OCI-LY7 (cell line): ENCODE results near the gene ERC1. TPM values are rescaled to one million over a fixed set of nuclear protein-coding genes. Genes with fewer than 3 reads are reported as not detected.

ENCODE experiments used
- BruUV-seq: library from RNA; stranded (reverse); fragments of 400-500 nt; replicated peaks from 2 replicates; lab custom pipeline; 2021; lab: Mats Ljungman, UMichigan
- CTCF ChIA-PET: fragments of 300-600 bp; sonication (Branson Sonifier 250); formaldehyde crosslinking; loops from one replicate; lab custom pipeline; 2022; ENCODE audit warnings: antibody characterized with exemption; ENCODE audit not compliant: unreplicated experiment; lab: Charles Lee
- POLR2A ChIA-PET: fragments of 300-600 bp; sonication (Branson Sonifier 250); formaldehyde crosslinking; loops from one replicate; lab custom pipeline; 2022; ENCODE audit warnings: antibody characterized with exemption; lab: Charles Lee
- DNase-seq: peaks from one replicate; pipeline ENCODE4 v3.0.0-alpha.2; 2015; ENCODE audit warnings: low spot score
- H2AFZ ChIP-seq: fragments of 200-600 bp; sonication (generic), shearing (Covaris generic); 2 replicates; pipeline ENCODE4 v1.6.1; 2014; ENCODE audit warnings: mild to moderate bottlenecking, antibody characterized with exemption, low read length, moderate library complexity
- H3K27ac ChIP-seq: fragments of 200-600 bp; sonication (generic); 2 replicates; pipeline ENCODE4 v1.5.1; 2014; ENCODE audit warnings: mixed run types, low read depth, mild to moderate bottlenecking, moderate library complexity, low read length, inconsistent platforms; ENCODE audit not compliant: poor library complexity, severe bottlenecking
- H3K36me3 ChIP-seq: fragments of 200-600 bp; sonication (generic); 2 replicates; pipeline ENCODE4 v1.6.1; 2014; ENCODE audit warnings: mild to moderate bottlenecking, antibody characterized with exemption, low read length, moderate library complexity, mixed read lengths; ENCODE audit not compliant: insufficient read depth
- H3K4me1 ChIP-seq: fragments of 200-600 bp; sonication (generic); 2 replicates; pipeline ENCODE4 v1.5.1; 2014; ENCODE audit warnings: mild to moderate bottlenecking, low read length; ENCODE audit not compliant: insufficient read depth, poor library complexity, severe bottlenecking
- H3K4me2 ChIP-seq: fragments of 200-600 bp; sonication (generic); 2 replicates; pipeline ENCODE4 v1.6.1; 2014; ENCODE audit warnings: mild to moderate bottlenecking, low read length
- H3K4me3 ChIP-seq: fragments of 200-600 bp; sonication (generic); 2 replicates; pipeline ENCODE4 v1.5.1; 2014; ENCODE audit warnings: mild to moderate bottlenecking, low read depth, low read length; ENCODE audit not compliant: poor library complexity, severe bottlenecking
- H3K79me2 ChIP-seq: fragments of 200-600 bp; sonication (generic); 2 replicates; pipeline ENCODE4 v1.6.1; 2016; ENCODE audit warnings: low read depth, mild to moderate bottlenecking, low read length, moderate library complexity, mixed read lengths; ENCODE audit not compliant: insufficient read depth
- H3K9me2 ChIP-seq: fragments of 200-600 bp; sonication (generic); 2 replicates; pipeline ENCODE4 v1.6.1; 2016; ENCODE audit warnings: mild to moderate bottlenecking, low read length, mixed read lengths; ENCODE audit not compliant: insufficient read depth
- H3K9me3 ChIP-seq: fragments of 200-600 bp; sonication (generic); 2 replicates; pipeline ENCODE4 v1.6.1; 2014; ENCODE audit warnings: mild to moderate bottlenecking, mixed run types, low read length, mixed read lengths
- H4K20me1 ChIP-seq: fragments of 200-600 bp; sonication (generic); 2 replicates; pipeline ENCODE4 v1.6.1; 2014; ENCODE audit warnings: mild to moderate bottlenecking, antibody characterized with exemption, low read length, moderate library complexity, mixed read lengths; ENCODE audit not compliant: insufficient read depth
- EZH2phosphoT487 ChIP-seq: fragments of 200-600 bp; sonication (generic); IDR thresholded peaks from 2 replicates; pipeline ENCODE4 v1.6.1; 2018; ENCODE audit warnings: low read depth, borderline replicate concordance, mild to moderate bottlenecking, mixed run types, antibody characterized with exemption, low read length, moderate library complexity, mixed read lengths
- intact Hi-C: fragments of 100-400 bp; cut with micrococcal nuclease; formaldehyde crosslinking; loops from one replicate; pipeline ENCODE4 v1.10.0; 2022; ENCODE audit not compliant: unreplicated experiment
- total RNA-seq, 2 experiments: library from RNA; depleted of rRNA in 1 of 2; stranded (reverse); fragments of >200 nt in 1 of 2; shearing (Covaris generic) in 1 of 2; gene quantifications; 2 replicates each; pipeline ENCODE4 v1.2.3, GENCODE V29; 2014 to 2022
- TF ChIP-seq, protein P1 (sequence below): fragments of 200-600 bp; sonication (generic); conservative IDR thresholded peaks from 2 replicates; pipeline ENCODE4 v1.5.1; 2014; ENCODE audit warnings: mild to moderate bottlenecking, antibody characterized with exemption, low read length, moderate library complexity, mixed read lengths

ERC1 gene
- total RNA-seq, 2 experiments from 2014 or later, result 26.9 to 86.9 TPM

- no TSS peak for BruUV-seq
- Histone ChIP-seq H3K4me2 (no peak overlapping the region), H3K4me1 (peaks cover 5% of the 10 kb centered on the region), H2AFZ (no peak overlapping the region), H4K20me1 (no peaks in the 10 kb centered on the region), H3K9me2 (no peaks in the 10 kb centered on the region), H3K27ac (no peak overlapping the region), H3K79me2 (no peaks in the 10 kb centered on the region), H3K4me3 (no peak overlapping the region), H3K9me3 (no peaks in the 10 kb centered on the region), H3K36me3 (0 out of 2 replicates have a peak, but pooled peaks cover 6% of the 10 kb centered on the region)
- intact Hi-C loops, result no loop called here
- ChIA-PET CTCF (no interaction called here), POLR2A (no interaction called here)
- TF ChIP-seq EZH2phosphoT487, result no peak
- TF ChIP-seq, protein P1, sequence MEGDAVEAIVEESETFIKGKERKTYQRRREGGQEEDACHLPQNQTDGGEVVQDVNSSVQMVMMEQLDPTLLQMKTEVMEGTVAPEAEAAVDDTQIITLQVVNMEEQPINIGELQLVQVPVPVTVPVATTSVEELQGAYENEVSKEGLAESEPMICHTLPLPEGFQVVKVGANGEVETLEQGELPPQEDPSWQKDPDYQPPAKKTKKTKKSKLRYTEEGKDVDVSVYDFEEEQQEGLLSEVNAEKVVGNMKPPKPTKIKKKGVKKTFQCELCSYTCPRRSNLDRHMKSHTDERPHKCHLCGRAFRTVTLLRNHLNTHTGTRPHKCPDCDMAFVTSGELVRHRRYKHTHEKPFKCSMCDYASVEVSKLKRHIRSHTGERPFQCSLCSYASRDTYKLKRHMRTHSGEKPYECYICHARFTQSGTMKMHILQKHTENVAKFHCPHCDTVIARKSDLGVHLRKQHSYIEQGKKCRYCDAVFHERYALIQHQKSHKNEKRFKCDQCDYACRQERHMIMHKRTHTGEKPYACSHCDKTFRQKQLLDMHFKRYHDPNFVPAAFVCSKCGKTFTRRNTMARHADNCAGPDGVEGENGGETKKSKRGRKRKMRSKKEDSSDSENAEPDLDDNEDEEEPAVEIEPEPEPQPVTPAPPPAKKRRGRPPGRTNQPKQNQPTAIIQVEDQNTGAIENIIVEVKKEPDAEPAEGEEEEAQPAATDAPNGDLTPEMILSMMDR, result no peak
- DNase-seq, result no peak
Observed at GRCh38 chr12:1470051-1470450, 479.0 kb downstream of the ERC1 start.

GRCh38 chr12:1471224-1471623 lies 480.2 kb downstream of the ERC1 start:
- BruUV-seq, result no TSS peak
- no peak for TF ChIP-seq EZH2phosphoT487
- CTCF ChIA-PET, result no interaction called here
- Histone ChIP-seq H3K4me3 (no peak overlapping the region), H3K27ac (no peak overlapping the region), H3K4me1 (no peaks in the 10 kb centered on the region), H3K36me3 (no peaks in the 10 kb centered on the region), H2AFZ (no peak overlapping the region), H3K79me2 (no peaks in the 10 kb centered on the region), H4K20me1 (no peaks in the 10 kb centered on the region), H3K4me2 (no peak overlapping the region), H3K9me3 (no peaks in the 10 kb centered on the region), H3K9me2 (no peaks in the 10 kb centered on the region)
- DNase-seq, result no peak
- intact Hi-C loops, result no loop called here
- POLR2A ChIA-PET, result interaction anchor here (0.6 kb wide), 1 partner anchor 230 kb away, joined by 3 read pairs; no protein-coding TSS in a partner anchor

DNA sequence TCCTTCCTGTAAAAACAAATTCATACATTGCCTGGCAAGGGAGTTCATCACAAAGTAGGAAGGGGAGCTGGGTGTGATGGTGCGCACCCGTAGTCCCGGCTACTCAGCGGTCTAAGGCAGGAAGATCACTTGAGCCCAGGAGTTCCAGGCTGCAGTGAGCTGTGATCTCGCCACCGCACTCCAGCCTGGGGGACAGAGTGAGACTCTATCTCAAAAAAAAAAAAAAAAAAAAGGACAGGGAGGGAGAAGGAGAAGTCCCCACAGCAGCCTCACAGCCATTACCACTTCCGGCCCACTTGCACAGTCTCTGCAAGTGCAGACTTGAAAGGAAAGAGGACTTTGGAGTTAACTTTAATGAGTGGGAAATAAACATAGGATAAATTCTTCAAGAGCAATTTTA lies 482.4 kb downstream of the ERC1 start:
- no peaks in the 10 kb centered on the region for H3K9me2 ChIP-seq

More for the DNA sequence above, 482.4 kb downstream of the ERC1 start:
- no peak for DNase-seq
- ChIA-PET CTCF (no interaction called here), POLR2A (interaction anchor here (0.6 kb wide), 1 partner anchor 117 kb away, joined by 4 read pairs; no protein-coding TSS in a partner anchor)
- H3K9me3 ChIP-seq, result no peaks in the 10 kb centered on the region
- no peaks in the 10 kb centered on the region for H4K20me1 ChIP-seq
- no peak overlapping the region for H3K4me3 ChIP-seq
- BruUV-seq, result no TSS peak
- H3K4me2 ChIP-seq, result no peak overlapping the region
- intact Hi-C loops, result no loop called here
- no peak for TF ChIP-seq EZH2phosphoT487
- TF ChIP-seq, protein P1, result no peak
- no peak overlapping the region for H2AFZ ChIP-seq
- no peak overlapping the region for H3K27ac ChIP-seq
- no peaks in the 10 kb centered on the region for H3K36me3 ChIP-seq
- no peaks in the 10 kb centered on the region for H3K4me1 ChIP-seq
- no peaks in the 10 kb centered on the region for H3K79me2 ChIP-seq
